MM.1S (cell line): ENCODE measurements around the gene NEDD4L.

ENCODE experiments used
- DNase-seq: peaks from one replicate; pipeline ENCODE4 v3.0.0-alpha.2; 2015
- H2AFZ ChIP-seq: fragments of 300-600 bp; sonication (generic); 2 replicates; pipeline ENCODE4 v1.6.0; 2016; ENCODE audit warnings: antibody characterized with exemption, low read length
- H3F3A ChIP-seq: fragments of 300-600 bp; sonication (generic); 2 replicates; pipeline ENCODE4 v1.6.1; 2016; ENCODE audit warnings: mild to moderate bottlenecking, antibody characterized with exemption, low read length, moderate library complexity, mixed read lengths; ENCODE audit not compliant: insufficient read depth
- H3K27ac ChIP-seq: fragments of 300-600 bp; sonication (generic); 2 replicates; pipeline ENCODE4 v1.5.1; 2016; ENCODE audit warnings: mild to moderate bottlenecking, low read length
- H3K27me3 ChIP-seq: fragments of 300-600 bp; sonication (generic); replicated peaks from 2 replicates; pipeline ENCODE4 v1.6.0; 2016; ENCODE audit warnings: low read length; ENCODE audit not compliant: insufficient read depth
- H3K36me3 ChIP-seq: fragments of 300-600 bp; sonication (generic); replicated peaks from 2 replicates; pipeline ENCODE4 v1.6.1; 2016; ENCODE audit warnings: mild to moderate bottlenecking, low read length, mixed read lengths; ENCODE audit not compliant: insufficient read depth
- H3K4me1 ChIP-seq: fragments of 300-600 bp; sonication (generic); 2 replicates; pipeline ENCODE4 v1.6.1; 2016; ENCODE audit warnings: low read length, mixed read lengths
- H3K4me2 ChIP-seq: fragments of 300-600 bp; sonication (generic); 2 replicates; pipeline ENCODE4 v1.6.0; 2016; ENCODE audit warnings: low read depth, low read length
- H3K4me3 ChIP-seq: fragments of 300-600 bp; sonication (generic); 2 replicates; pipeline ENCODE4 v1.5.1; 2016; ENCODE audit warnings: low read length, mixed read lengths
- H3K79me2 ChIP-seq: fragments of 300-600 bp; sonication (generic); 2 replicates; pipeline ENCODE4 v1.6.1; 2016; ENCODE audit warnings: mixed run types, low read length, mixed read lengths
- H3K9ac ChIP-seq: fragments of 300-600 bp; sonication (generic); 2 replicates; pipeline ENCODE4 v1.6.1; 2016; ENCODE audit warnings: low read length, mixed read lengths
- H3K9me2 ChIP-seq: fragments of 300-600 bp; sonication (generic); replicated peaks from 2 replicates; pipeline ENCODE4 v1.6.1; 2016; ENCODE audit warnings: mild to moderate bottlenecking, low read length, mixed read lengths; ENCODE audit not compliant: insufficient read depth
- H3K9me3 ChIP-seq: fragments of 300-600 bp; sonication (generic); replicated peaks from 2 replicates; pipeline ENCODE4 v1.6.1; 2016; ENCODE audit warnings: mild to moderate bottlenecking, low read length, mixed read lengths; ENCODE audit not compliant: insufficient read depth
- H4K20me1 ChIP-seq: fragments of 300-600 bp; sonication (generic); 2 replicates; pipeline ENCODE4 v1.6.1; 2016; ENCODE audit warnings: mild to moderate bottlenecking, low read length, moderate library complexity, mixed read lengths; ENCODE audit not compliant: insufficient read depth
- CTCF ChIP-seq: fragments of 300-600 bp; sonication (generic); IDR thresholded peaks from 2 replicates; pipeline ENCODE4 v1.5.1; 2016; ENCODE audit warnings: antibody characterized with exemption, low read length, mixed read lengths
- EZH2 ChIP-seq: fragments of 300-600 bp; sonication (generic); optimal IDR thresholded peaks from 2 replicates; pipeline ENCODE3; 2017; ENCODE audit warnings: low read depth, mild to moderate bottlenecking, antibody characterized with exemption, low read length, mixed read lengths
- EZH2phosphoT487 ChIP-seq: fragments of 300-600 bp; sonication (generic); IDR thresholded peaks from 2 replicates; pipeline ENCODE4 v1.6.1; 2018; ENCODE audit warnings: antibody characterized with exemption, low read length

The NEDD4L gene

GRCh38 chr18:58194028-58194427 lies 150.0 kb downstream of the NEDD4L start:
- TF ChIP-seq EZH2 (no peak), CTCF (no peak), EZH2phosphoT487 (no peak)
- H3K36me3 ChIP-seq: no peaks in the 10 kb centered on the region
- no peaks in the 10 kb centered on the region for H3K27me3 ChIP-seq
- H3K4me1 ChIP-seq: no peaks in the 10 kb centered on the region
- H3K9me2 ChIP-seq: no peaks in the 10 kb centered on the region
- H4K20me1 ChIP-seq: no peaks in the 10 kb centered on the region
- H2AFZ ChIP-seq: no peak overlapping the region
- no peaks in the 10 kb centered on the region for H3K79me2 ChIP-seq
- no peak overlapping the region for H3K27ac ChIP-seq
- H3K4me2 ChIP-seq: no peak overlapping the region
- no peaks in the 10 kb centered on the region for H3F3A ChIP-seq
- DNase-seq: no peak
- H3K4me3 ChIP-seq: no peak overlapping the region
- no peaks in the 10 kb centered on the region for H3K9me3 ChIP-seq
- H3K9ac ChIP-seq: no peak overlapping the region

- DNase-seq: no peak
- Histone ChIP-seq H2AFZ (no peak overlapping the region), H3K4me3 (no peak overlapping the region), H3K27ac (no peak overlapping the region), H3K4me2 (no peak overlapping the region), H3K36me3 (no peaks in the 10 kb centered on the region), H3K79me2 (no peaks in the 10 kb centered on the region), H3F3A (no peaks in the 10 kb centered on the region), H3K9me3 (no peaks in the 10 kb centered on the region), H3K4me1 (no peaks in the 10 kb centered on the region), H3K9me2 (no peaks in the 10 kb centered on the region), H3K9ac (no peak overlapping the region), H4K20me1 (no peaks in the 10 kb centered on the region), H3K27me3 (no peaks in the 10 kb centered on the region)
- TF ChIP-seq EZH2 (no peak), EZH2phosphoT487 (no peak), CTCF (no peak)
Observed at GRCh38 chr18:58195278-58195765, 151.3 kb downstream of the NEDD4L start.

- H3K9ac ChIP-seq: no peak overlapping the region
- no peaks in the 10 kb centered on the region for H3K9me3 ChIP-seq
- H3K4me1 ChIP-seq: no peaks in the 10 kb centered on the region
- TF ChIP-seq CTCF (no peak), EZH2 (no peak), EZH2phosphoT487 (no peak)
- no peaks in the 10 kb centered on the region for H3K36me3 ChIP-seq
- H3K79me2 ChIP-seq: no peaks in the 10 kb centered on the region
- H2AFZ ChIP-seq: no peak overlapping the region
- DNase-seq: no peak
- H3F3A ChIP-seq: no peaks in the 10 kb centered on the region
- H3K27me3 ChIP-seq: no peaks in the 10 kb centered on the region
- no peaks in the 10 kb centered on the region for H4K20me1 ChIP-seq
- H3K4me2 ChIP-seq: no peak overlapping the region
- no peaks in the 10 kb centered on the region for H3K9me2 ChIP-seq
- no peak overlapping the region for H3K27ac ChIP-seq
- no peak overlapping the region for H3K4me3 ChIP-seq
Observed at GRCh38 chr18:58196164-58196563, 152.1 kb downstream of the NEDD4L start.
